HCT116 (cell line): ENCODE data around the gene EPHA3.

Experiments
- CEBPB ChIP-seq: IDR thresholded peaks from 2 replicates; pipeline ENCODE4 v1.6.1; 2012; ENCODE audit warnings: low read depth
- EGR1 ChIP-seq: IDR thresholded peaks from 2 replicates; pipeline ENCODE4 v1.6.1; 2012; ENCODE audit warnings: low read depth
- EZH2 ChIP-seq: fragments of 200-600 bp; sonication (generic); IDR thresholded peaks from 2 replicates; pipeline ENCODE4 v1.6.1; 2017; ENCODE audit warnings: antibody characterized with exemption, mixed run types
- EZH2phosphoT487 ChIP-seq: fragments of 200-600 bp; IDR thresholded peaks from 2 replicates; pipeline ENCODE4 v1.6.1; 2018; ENCODE audit warnings: antibody characterized with exemption, borderline replicate concordance
- FOSL1 ChIP-seq: IDR thresholded peaks from 2 replicates; pipeline ENCODE4 v1.6.1; 2012; ENCODE audit warnings: low read depth
- POLR2A ChIP-seq: IDR thresholded peaks from 2 replicates; pipeline ENCODE4 v1.7.0; 2011; ENCODE audit warnings: borderline replicate concordance; ENCODE audit not compliant: insufficient read depth, insufficient read length; ENCODE audit errors: extremely low read depth
- POLR2AphosphoS5 ChIP-seq: IDR thresholded peaks from 2 replicates; pipeline ENCODE4 v1.6.1; 2011; ENCODE audit warnings: mild to moderate bottlenecking, low read depth, low read length, moderate library complexity
- SIN3A ChIP-seq: IDR thresholded peaks from 2 replicates; pipeline ENCODE4 v1.6.1; 2012; ENCODE audit warnings: low read depth
- YY1 ChIP-seq: IDR thresholded peaks from 2 replicates; pipeline ENCODE4 v1.6.1; 2011; ENCODE audit warnings: low read length, low read depth, moderate library complexity, mild to moderate bottlenecking; ENCODE audit not compliant: insufficient replicate concordance; ENCODE audit errors: extremely low read depth
- TF ChIP-seq, protein P1 (sequence below), 3 experiments: fragments of 200-600 bp in 1 of 3; sonication (generic) in 1 of 3; IDR thresholded peaks in 2 of 3; conservative IDR thresholded peaks in 1 of 3; 2 replicates each; pipeline ENCODE4 v1.5.1; 2012 to 2017; ENCODE audit warnings: low read depth in 2 of 3, low read length in 2 of 3, antibody characterized with exemption in 1 of 3, borderline replicate concordance in 1 of 3, control low read depth in 1 of 3, mild to moderate bottlenecking in 1 of 3, mixed read lengths in 1 of 3, mixed run types in 1 of 3, moderate library complexity in 1 of 3; ENCODE audit not compliant: insufficient read depth in 1 of 3
- TF ChIP-seq, protein P2 (sequence below): IDR thresholded peaks from 2 replicates; pipeline ENCODE4 v1.6.1; 2012
- TF ChIP-seq, protein P3 (sequence below): IDR thresholded peaks from 2 replicates; pipeline ENCODE4 v1.6.1; 2012
- TF ChIP-seq, protein P4 (sequence below): IDR thresholded peaks from 2 replicates; pipeline ENCODE4 v1.6.1; 2011; ENCODE audit warnings: mild to moderate bottlenecking, low read length, moderate library complexity; ENCODE audit not compliant: insufficient replicate concordance; ENCODE audit errors: extremely low read depth

DNA sequence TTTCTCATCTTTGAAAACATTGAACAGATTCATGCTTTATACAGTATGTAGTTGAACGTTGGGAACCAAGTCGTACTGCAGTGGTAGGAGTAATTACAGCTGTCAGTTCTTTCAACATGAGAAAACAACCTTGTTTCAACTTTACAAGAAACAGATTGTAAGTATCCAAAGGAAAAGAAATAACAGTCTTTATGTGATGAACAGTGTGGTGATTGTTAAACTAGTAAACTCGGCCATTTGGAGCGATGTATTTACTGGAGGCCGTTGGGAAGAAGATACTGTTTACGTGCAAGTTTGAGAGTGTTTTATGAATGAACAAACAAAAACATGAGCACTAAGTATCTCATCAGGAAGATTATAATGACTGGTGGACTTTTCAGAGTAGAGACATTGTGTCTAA lies 48.4 kb downstream of the EPHA3 start:
- TF ChIP-seq, protein P1, sequence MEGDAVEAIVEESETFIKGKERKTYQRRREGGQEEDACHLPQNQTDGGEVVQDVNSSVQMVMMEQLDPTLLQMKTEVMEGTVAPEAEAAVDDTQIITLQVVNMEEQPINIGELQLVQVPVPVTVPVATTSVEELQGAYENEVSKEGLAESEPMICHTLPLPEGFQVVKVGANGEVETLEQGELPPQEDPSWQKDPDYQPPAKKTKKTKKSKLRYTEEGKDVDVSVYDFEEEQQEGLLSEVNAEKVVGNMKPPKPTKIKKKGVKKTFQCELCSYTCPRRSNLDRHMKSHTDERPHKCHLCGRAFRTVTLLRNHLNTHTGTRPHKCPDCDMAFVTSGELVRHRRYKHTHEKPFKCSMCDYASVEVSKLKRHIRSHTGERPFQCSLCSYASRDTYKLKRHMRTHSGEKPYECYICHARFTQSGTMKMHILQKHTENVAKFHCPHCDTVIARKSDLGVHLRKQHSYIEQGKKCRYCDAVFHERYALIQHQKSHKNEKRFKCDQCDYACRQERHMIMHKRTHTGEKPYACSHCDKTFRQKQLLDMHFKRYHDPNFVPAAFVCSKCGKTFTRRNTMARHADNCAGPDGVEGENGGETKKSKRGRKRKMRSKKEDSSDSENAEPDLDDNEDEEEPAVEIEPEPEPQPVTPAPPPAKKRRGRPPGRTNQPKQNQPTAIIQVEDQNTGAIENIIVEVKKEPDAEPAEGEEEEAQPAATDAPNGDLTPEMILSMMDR (IDR thresholded peaks at IDR 0.05 in 2 of 3, conservative IDR thresholded peaks at IDR 0.05 in 1 of 3; ENCODE audit: borderline replicate concordance in 1 of 3, insufficient read depth in 1 of 3, low read depth in 2 of 3, low read length in 2 of 3): no peak
- TF ChIP-seq, protein P2, sequence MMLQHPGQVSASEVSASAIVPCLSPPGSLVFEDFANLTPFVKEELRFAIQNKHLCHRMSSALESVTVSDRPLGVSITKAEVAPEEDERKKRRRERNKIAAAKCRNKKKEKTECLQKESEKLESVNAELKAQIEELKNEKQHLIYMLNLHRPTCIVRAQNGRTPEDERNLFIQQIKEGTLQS: no peak
- TF ChIP-seq, protein P3, sequence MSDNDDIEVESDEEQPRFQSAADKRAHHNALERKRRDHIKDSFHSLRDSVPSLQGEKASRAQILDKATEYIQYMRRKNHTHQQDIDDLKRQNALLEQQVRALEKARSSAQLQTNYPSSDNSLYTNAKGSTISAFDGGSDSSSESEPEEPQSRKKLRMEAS: no peak
- TF ChIP-seq POLR2A (no peak), EGR1 (no peak), POLR2AphosphoS5 (no peak), YY1 (no peak), EZH2 (no peak), SIN3A (no peak), EZH2phosphoT487 (no peak), FOSL1 (no peak), CEBPB (no peak)
- TF ChIP-seq, protein P4, sequence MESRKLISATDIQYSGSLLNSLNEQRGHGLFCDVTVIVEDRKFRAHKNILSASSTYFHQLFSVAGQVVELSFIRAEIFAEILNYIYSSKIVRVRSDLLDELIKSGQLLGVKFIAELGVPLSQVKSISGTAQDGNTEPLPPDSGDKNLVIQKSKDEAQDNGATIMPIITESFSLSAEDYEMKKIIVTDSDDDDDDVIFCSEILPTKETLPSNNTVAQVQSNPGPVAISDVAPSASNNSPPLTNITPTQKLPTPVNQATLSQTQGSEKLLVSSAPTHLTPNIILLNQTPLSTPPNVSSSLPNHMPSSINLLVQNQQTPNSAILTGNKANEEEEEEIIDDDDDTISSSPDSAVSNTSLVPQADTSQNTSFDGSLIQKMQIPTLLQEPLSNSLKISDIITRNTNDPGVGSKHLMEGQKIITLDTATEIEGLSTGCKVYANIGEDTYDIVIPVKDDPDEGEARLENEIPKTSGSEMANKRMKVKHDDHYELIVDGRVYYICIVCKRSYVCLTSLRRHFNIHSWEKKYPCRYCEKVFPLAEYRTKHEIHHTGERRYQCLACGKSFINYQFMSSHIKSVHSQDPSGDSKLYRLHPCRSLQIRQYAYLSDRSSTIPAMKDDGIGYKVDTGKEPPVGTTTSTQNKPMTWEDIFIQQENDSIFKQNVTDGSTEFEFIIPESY: no peak
